T-cell (primary cell): ENCODE results near the gene RPS19BP1. TPM values are rescaled to one million over a fixed set of nuclear protein-coding genes. Genes with fewer than 3 reads are reported as not detected.

ENCODE experiments used
- ATAC-seq, 4 experiments: fragments of 200-7000 bp in 3 of 4; fragments of 150-1000 bp in 1 of 4; cut with Tn5 transposase; replicated peaks in 1 of 4; 1 replicate in 3 of 4; 2 replicates in 1 of 4; pipeline ENCODE4 v1.10.0; 2021; ENCODE audit warnings: moderate library complexity in 3 of 4, mild to moderate bottlenecking in 2 of 4, moderate number of reproducible peaks in 1 of 4
- CTCF ChIA-PET, 2 donors: fragments of 300-600 bp; sonication (Branson Sonifier 250); formaldehyde crosslinking; loops; one replicate each; lab custom pipeline; 2022; ENCODE audit warnings: antibody characterized with exemption in 2 of 2; lab: Charles Lee
- POLR2A ChIA-PET, 2 donors: fragments of 300-600 bp; sonication (Branson Sonifier 250); formaldehyde crosslinking; loops; one replicate each; lab custom pipeline; 2022; ENCODE audit warnings: antibody characterized with exemption in 2 of 2; lab: Charles Lee
- DNase-seq, 35 experiments: peaks; one replicate each; pipeline versions ENCODE4 v3.0.0 to v3.0.0-alpha.2; 2013 to 2023
- H3K27ac ChIP-seq: one replicate; pipeline ENCODE4 v1.5.1; 2013; ENCODE audit warnings: low read length
- H3K27me3 ChIP-seq, 2 experiments: replicated peaks in 1 of 2; 1 replicate in 1 of 2; 2 replicates in 1 of 2; pipeline versions ENCODE4 v1.6.1 to v1.7.0; 2013; ENCODE audit warnings: low read length in 1 of 2, mixed read lengths in 1 of 2; ENCODE audit not compliant: control insufficient read depth in 2 of 2, insufficient read depth in 2 of 2; ENCODE audit errors: extremely low read depth in 1 of 2
- H3K36me3 ChIP-seq, 2 donors: 1 replicate in 1 of 2; 2 replicates in 1 of 2; pipeline versions ENCODE4 v1.6.1 to v1.7.0; 2013; ENCODE audit warnings: low read length in 1 of 2; ENCODE audit not compliant: control insufficient read depth in 2 of 2, insufficient read depth in 1 of 2; ENCODE audit errors: extremely low read depth in 1 of 2
- H3K4me1 ChIP-seq, 2 experiments: 1 replicate in 1 of 2; 2 replicates in 1 of 2; pipeline versions ENCODE4 v1.6.1 to v1.7.0; 2013; ENCODE audit warnings: low read length in 2 of 2, mixed read lengths in 1 of 2; ENCODE audit not compliant: insufficient read depth in 2 of 2, control insufficient read depth in 1 of 2; ENCODE audit errors: extremely low read depth in 1 of 2
- H3K4me3 ChIP-seq, 2 donors: 1 replicate in 1 of 2; 2 replicates in 1 of 2; pipeline versions ENCODE4 v1.5.1 to v1.7.0; 2013; ENCODE audit warnings: mild to moderate bottlenecking in 2 of 2, low read length in 1 of 2, moderate library complexity in 1 of 2; ENCODE audit not compliant: control insufficient read depth in 1 of 2; ENCODE audit errors: extremely low read depth in 1 of 2
- H3K9me3 ChIP-seq: 2 replicates; pipeline ENCODE4 v1.7.0; 2013
- H3K27ac Mint-ChIP-seq, 2 donors: one replicate each; pipeline ENCODE4 v1.8.0; 2020 to 2021; ENCODE audit warnings: mild to moderate bottlenecking in 2 of 2, mixed read lengths in 2 of 2
- H3K27me3 Mint-ChIP-seq, 2 donors: one replicate each; pipeline ENCODE4 v1.8.0; 2021 to 2022; ENCODE audit warnings: mixed read lengths in 2 of 2
- H3K36me3 Mint-ChIP-seq: one replicate; pipeline ENCODE4 v1.8.0; 2021; ENCODE audit warnings: mixed read lengths
- H3K4me1 Mint-ChIP-seq, 3 donors: one replicate each; pipeline ENCODE4 v1.8.0; 2020 to 2022; ENCODE audit warnings: mixed read lengths in 3 of 3, mild to moderate bottlenecking in 1 of 3
- H3K4me3 Mint-ChIP-seq, 3 donors: one replicate each; pipeline ENCODE4 v1.8.0; 2020 to 2022; ENCODE audit warnings: mild to moderate bottlenecking in 3 of 3, mixed read lengths in 3 of 3, moderate library complexity in 3 of 3
- H3K9me3 Mint-ChIP-seq, 3 donors: one replicate each; pipeline ENCODE4 v1.8.0; 2020 to 2022; ENCODE audit warnings: mixed read lengths in 3 of 3
- WGBS: methylation state at CpG from one replicate; pipeline ENCODE4 v1.1.5; 2013; ENCODE audit warnings: missing lambda C conversion rate; ENCODE audit not compliant: insufficient coverage; 5-methylcytosine and 5-hydroxymethylcytosine counted together
- total RNA-seq, 35 experiments: library from RNA in 6 of 35; stranded (reverse) in 6 of 35; fragments of 120-200 nt in 1 of 35; gene quantifications; one replicate each; pipeline versions ENCODE4 v1.2.1 to v1.2.4 and lab custom pipeline; 2013 to 2026

Gene RPS19BP1
- total RNA-seq, 5 donors from 2014 or later (not counting 1 experiment from before 2014, with no cell fraction given) = 42.4 to 76.8 (median 73.5) TPM

DNA sequence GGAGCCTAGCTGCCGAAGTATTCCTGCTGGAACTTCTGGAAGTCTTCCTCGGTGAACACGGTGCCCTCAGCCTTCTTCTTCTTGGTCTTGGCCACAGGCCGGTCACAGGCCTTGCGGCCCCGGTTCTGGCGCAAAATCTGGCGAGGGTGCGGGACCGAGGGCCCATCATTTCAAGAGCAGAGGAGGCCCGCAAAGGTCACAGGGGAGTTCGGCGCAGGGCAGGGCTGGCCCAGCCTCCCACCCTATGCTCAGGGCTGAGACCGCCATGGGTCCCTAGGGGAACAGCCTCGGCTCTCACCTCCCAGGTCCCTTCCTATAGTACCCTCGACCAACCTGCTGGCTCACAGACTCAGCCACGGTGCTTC lies 3.1 kb downstream of the RPS19BP1 start:
- Histone ChIP-seq H3K4me3 (no peak overlapping the region), H3K27ac (no peak overlapping the region), H3K4me1 (peaks cover 35 to 86% of the 10 kb centered on the region in 2 experiments), H3K36me3 (peaks cover 7 to 44% of the 10 kb centered on the region in 2 donors), H3K9me3 (no peaks in the 10 kb centered on the region), H3K27me3 (no peaks in the 10 kb centered on the region)
- peaks cover 22% of the 10 kb centered on the region for H3K36me3 Mint-ChIP-seq
- ChIA-PET CTCF (interaction anchor here (0.6 to 2.7 kb wide), 21 partner anchors 9 to 1328 kb away, joined by 3 to 27 read pairs (median 8); partner anchors contain the start of genes ATF4 (in 1 of the 2), MIEF1 (in 1 of the 2), TAB1 (in 1 of the 2) and XPNPEP3 (in 1 of the 2)), POLR2A (interaction anchor here (0.5 to 1.5 kb wide), 5 partner anchors 9 to 515 kb away, joined by 3 to 19 read pairs (median 4); partner anchors contain the start of genes ATF4 (in 1 of the 2) and RPL3 (in 1 of the 2))
- DNase-seq (no peak), ATAC-seq (no peak)
- WGBS = 69% methylated on average over 17 of the region's 17 CpGs
- peaks cover 77 to 82% (median 80%) of the 10 kb centered on the region in 3 donors for H3K4me1 Mint-ChIP-seq
- no peaks in the 10 kb centered on the region for H3K9me3 Mint-ChIP-seq
- peak overlapping the region; percentile 84 to 92 for H3K27ac Mint-ChIP-seq
- H3K27me3 Mint-ChIP-seq = no peaks in the 10 kb centered on the region
- peak overlapping the region; percentile 51 to 97 (median 56) for H3K4me3 Mint-ChIP-seq

DNA sequence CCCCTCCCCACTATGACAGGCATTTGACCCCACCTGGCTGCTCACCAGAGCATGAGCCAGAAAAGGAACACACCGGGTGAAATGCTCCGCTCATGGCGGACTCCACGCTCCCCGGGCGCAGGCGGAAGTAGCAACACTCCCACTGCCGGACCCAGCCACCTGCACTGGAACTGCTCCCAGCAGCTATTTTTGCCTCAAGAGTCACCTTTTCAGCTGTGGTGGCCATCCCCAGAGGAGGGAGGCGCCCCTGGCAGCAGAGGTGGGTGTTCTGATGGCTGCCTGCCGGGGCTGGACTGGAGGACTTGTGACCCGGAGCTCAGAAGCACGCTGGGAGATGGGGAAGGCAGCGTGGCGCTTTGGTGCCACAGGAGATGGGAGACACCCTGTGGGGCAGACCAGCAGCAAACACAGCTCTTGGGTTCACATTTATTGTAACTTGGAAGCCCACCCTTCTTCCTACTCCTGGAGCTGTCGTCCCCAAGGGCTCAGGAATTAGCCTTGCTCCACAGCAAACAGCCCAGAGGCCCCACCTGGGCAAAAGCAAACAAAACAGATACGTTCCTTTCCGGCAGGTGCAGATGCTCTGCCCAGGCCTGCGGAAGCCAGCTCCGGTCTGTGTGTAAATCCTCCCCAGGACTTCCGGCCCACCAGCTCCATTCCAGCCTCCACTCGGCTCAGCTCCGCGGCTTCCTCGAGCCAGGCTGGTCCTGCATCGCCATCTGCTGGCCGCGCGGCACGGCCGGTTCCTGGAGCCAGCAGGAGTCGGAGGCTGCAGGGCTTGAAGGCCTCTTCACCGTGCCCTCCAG lies 3.7 kb downstream of the RPS19BP1 start:
- Histone ChIP-seq H3K4me1 (peaks cover 35 to 90% of the 10 kb centered on the region in 2 experiments), H3K27ac (peak overlapping the region; percentile 40), H3K27me3 (no peaks in the 10 kb centered on the region), H3K9me3 (no peaks in the 10 kb centered on the region), H3K36me3 (peaks cover 13 to 50% of the 10 kb centered on the region in 2 donors), H3K4me3 (no peak overlapping the region)
- peak overlapping the region; percentile 51 to 97 (median 56) for H3K4me3 Mint-ChIP-seq
- peak overlapping the region; percentile 84 to 92 for H3K27ac Mint-ChIP-seq
- no peaks in the 10 kb centered on the region for H3K9me3 Mint-ChIP-seq
- DNase-seq (peak; percentile 80 to 97 (median 91)), ATAC-seq (peak; percentile 32 to 53 (median 43))
- peaks cover 81 to 84% (median 82%) of the 10 kb centered on the region in 3 donors for H3K4me1 Mint-ChIP-seq
- ChIA-PET CTCF (interaction anchor here (0.6 to 2.7 kb wide), 27 partner anchors 8 to 1328 kb away, joined by 3 to 27 read pairs (median 5); partner anchors contain the start of genes ATF4 (in 1 of the 2), CBX6 (in 1 of the 2), MIEF1 (in 1 of the 2) and RPL3 (in 1 of the 2)), POLR2A (interaction anchor here in 1 of 2 donors (0.6 to 1.5 kb wide), 4 partner anchors 9 to 1339 kb away, joined by 3 to 19 read pairs (median 4); partner anchors contain the start of genes ATF4 and RPL3)
- no peaks in the 10 kb centered on the region for H3K27me3 Mint-ChIP-seq
- WGBS = 30% methylated on average over 26 of the region's 32 CpGs
- peaks cover 22% of the 10 kb centered on the region for H3K36me3 Mint-ChIP-seq

DNA sequence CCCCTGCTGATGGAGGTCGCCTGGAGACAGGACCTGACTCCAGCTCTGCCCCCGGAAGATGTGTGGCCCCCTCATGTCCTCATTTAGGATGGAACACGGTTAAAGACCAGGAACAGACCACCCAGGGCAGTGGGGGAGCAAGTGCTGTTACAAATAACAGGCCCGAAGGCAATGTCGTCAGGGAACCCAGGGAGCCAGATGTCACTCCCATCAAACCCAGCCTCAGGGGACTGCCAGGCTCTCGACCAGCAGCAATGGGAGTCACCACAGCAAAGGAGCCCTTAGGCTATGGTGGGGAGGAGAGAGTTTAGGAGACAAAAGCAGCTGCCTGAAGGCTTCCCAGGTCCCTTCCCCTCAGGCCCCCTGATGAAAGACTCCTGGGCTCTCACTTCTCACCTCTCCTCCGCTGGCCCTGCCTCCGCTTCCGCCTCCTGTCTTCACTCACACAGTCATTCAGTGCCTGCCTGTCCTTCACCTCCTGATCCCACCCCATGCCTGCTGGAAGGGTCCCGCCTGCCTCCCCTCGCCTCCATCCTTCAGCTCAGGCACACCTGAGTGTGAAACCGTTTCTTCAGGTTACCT lies 4.4 kb downstream of the RPS19BP1 start:
- Mint-ChIP-seq H3K36me3 (peaks cover 27% of the 10 kb centered on the region), H3K27ac (peak overlapping the region; percentile 84 to 92), H3K4me3 (peak overlapping the region in 2 of 3 donors; percentile 28 to 97), H3K9me3 (no peaks in the 10 kb centered on the region), H3K27me3 (no peaks in the 10 kb centered on the region), H3K4me1 (peaks cover 85 to 86% (median 85%) of the 10 kb centered on the region in 3 donors)
- Histone ChIP-seq H3K27ac (peak overlapping the region; percentile 40), H3K4me1 (peaks cover 38 to 91% of the 10 kb centered on the region in 2 experiments), H3K36me3 (peaks cover 15 to 56% of the 10 kb centered on the region in 2 donors), H3K9me3 (no peaks in the 10 kb centered on the region), H3K4me3 (no peak overlapping the region), H3K27me3 (no peaks in the 10 kb centered on the region)
- DNase-seq (peak in 1 of 35 experiments; percentile 21), ATAC-seq (no peak)
- ChIA-PET POLR2A (interaction anchor here in 1 of 2 donors (0.6 to 1.5 kb wide), 3 partner anchors 8 to 1339 kb away, joined by 3 to 19 read pairs (median 4); partner anchors contain the start of genes ATF4 and RPL3), CTCF (interaction anchor here (0.5 to 2.7 kb wide), 10 partner anchors 12 to 527 kb away, joined by 3 to 27 read pairs (median 6); partner anchors contain the start of gene TAB1 (in 1 of the 2))
- WGBS = 81% methylated on average over 6 of the region's 12 CpGs

DNA sequence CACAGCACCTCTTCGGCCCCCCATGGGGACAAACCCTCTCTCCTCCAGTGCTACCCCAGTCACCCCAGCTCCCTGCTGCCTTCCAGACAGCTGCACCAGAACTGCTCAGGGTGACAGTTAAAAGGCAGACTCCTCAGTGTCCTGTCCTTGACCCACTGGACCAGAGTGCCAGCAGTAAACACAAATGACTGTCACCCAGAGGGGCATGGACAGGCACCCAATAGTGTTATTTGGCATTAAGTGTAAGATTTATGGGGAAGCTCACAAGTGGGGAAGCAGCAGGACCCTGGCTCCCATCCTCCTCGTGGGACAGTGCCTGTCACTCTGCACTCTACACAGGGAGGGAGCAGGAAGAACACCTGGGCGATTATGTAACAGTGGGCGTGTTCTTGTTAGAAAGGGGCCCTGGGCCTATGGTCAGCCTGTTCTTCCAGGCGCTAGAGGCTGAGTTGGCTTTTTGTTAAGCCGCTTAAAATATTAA lies 5.0 kb downstream of the RPS19BP1 start:
- Mint-ChIP-seq H3K4me1 (peaks cover 88 to 91% (median 88%) of the 10 kb centered on the region in 3 donors), H3K9me3 (no peaks in the 10 kb centered on the region), H3K27ac (peak overlapping the region; percentile 85 to 92), H3K36me3 (peaks cover 30% of the 10 kb centered on the region), H3K4me3 (peak overlapping the region in 2 of 3 donors; percentile 5 to 97), H3K27me3 (no peaks in the 10 kb centered on the region)
- no peaks in the 10 kb centered on the region for H3K27me3 ChIP-seq
- WGBS = 78% methylated on average over 4 of the region's 6 CpGs
- no peak for ATAC-seq
- peak in 1 of 35 experiments; percentile 11 for DNase-seq
- H3K9me3 ChIP-seq = no peaks in the 10 kb centered on the region
- peaks cover 17 to 62% of the 10 kb centered on the region in 2 donors for H3K36me3 ChIP-seq
- H3K4me3 ChIP-seq = no peak overlapping the region
- H3K27ac ChIP-seq = peak overlapping the region; percentile 40
- H3K4me1 ChIP-seq = peaks cover 44 to 97% of the 10 kb centered on the region in 2 experiments
- POLR2A ChIA-PET = interaction anchor here in 1 of 2 donors (0.6 kb wide), 1 partner anchor 583 kb away, joined by 3 read pairs; no protein-coding TSS in a partner anchor
- CTCF ChIA-PET = no interaction called here

DNA sequence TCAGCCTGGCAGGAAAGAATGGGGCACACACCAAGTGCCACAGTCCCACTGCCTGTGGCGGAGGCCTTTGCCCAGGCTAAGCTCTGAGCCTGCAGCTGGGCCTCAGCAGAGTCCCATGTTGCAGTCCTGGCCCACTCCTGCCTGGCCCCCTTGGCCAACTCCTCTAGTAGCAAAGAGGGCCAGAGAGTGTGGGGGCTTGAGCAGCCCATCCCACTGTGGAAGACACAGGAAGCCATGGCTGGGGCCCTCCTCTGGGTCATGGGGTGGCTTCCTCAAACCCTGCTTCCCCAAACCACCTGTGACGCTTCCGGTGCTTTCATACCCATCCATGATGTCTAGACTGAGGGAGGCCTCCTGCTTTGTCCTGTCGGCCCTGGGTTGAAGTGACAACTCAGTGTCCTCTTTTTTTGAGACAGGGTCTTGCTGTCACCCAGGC lies 5.8 kb downstream of the RPS19BP1 start:
- ChIA-PET CTCF (interaction anchor here in 1 of 2 donors (0.5 kb wide), 1 partner anchor 181 kb away, joined by 3 read pairs; no protein-coding TSS in a partner anchor), POLR2A (interaction anchor here in 1 of 2 donors (0.6 kb wide), 1 partner anchor 9 kb away, joined by 5 read pairs; no protein-coding TSS in a partner anchor)
- Histone ChIP-seq H3K9me3 (no peaks in the 10 kb centered on the region), H3K36me3 (peaks cover 17 to 70% of the 10 kb centered on the region in 2 donors), H3K4me1 (peaks cover 45 to 98% of the 10 kb centered on the region in 2 experiments), H3K27ac (peak overlapping the region; percentile 40), H3K4me3 (no peak overlapping the region), H3K27me3 (no peaks in the 10 kb centered on the region)
- WGBS = 26% methylated on average over 3 of the region's 4 CpGs
- H3K9me3 Mint-ChIP-seq = no peaks in the 10 kb centered on the region
- H3K27ac Mint-ChIP-seq = peak overlapping the region; percentile 85 to 92
- peaks cover 91% of the 10 kb centered on the region in 3 donors for H3K4me1 Mint-ChIP-seq
- no peaks in the 10 kb centered on the region for H3K27me3 Mint-ChIP-seq
- DNase-seq (peak in 4 of 35 experiments; percentile 17 to 53 (median 28)), ATAC-seq (peak; percentile 16 to 28 (median 18))
- peak overlapping the region in 2 of 3 donors; percentile 13 to 97 for H3K4me3 Mint-ChIP-seq
- H3K36me3 Mint-ChIP-seq = peaks cover 35% of the 10 kb centered on the region
